Peyer's patch (tissue), 4 donors: ENCODE results near the gene MYT1.

Experiments
- CTCF ChIP-seq, 6 experiments: fragments of 450-650 bp in 4 of 6; fragments of 200-600 bp in 2 of 6; sonication (generic) in 1 of 6; IDR thresholded peaks; one replicate each; pipeline ENCODE4 v1.5.1; 2017 to 2019; ENCODE audit warnings: antibody characterized with exemption in 6 of 6, mild to moderate bottlenecking in 3 of 6, moderate library complexity in 1 of 6
- POLR2A ChIP-seq, 2 donors: fragments of 450-650 bp; IDR thresholded peaks; one replicate each; pipeline ENCODE4 v1.5.1; 2017; ENCODE audit warnings: antibody characterized with exemption in 2 of 2, mild to moderate bottlenecking in 2 of 2, moderate library complexity in 2 of 2

GRCh38 chr20:64277571-64278316, 113.5 kb downstream of the MYT1 start:
- TF ChIP-seq CTCF (IDR thresholded peaks at IDR 0.05) = no peak
- TF ChIP-seq POLR2A (IDR thresholded peaks at IDR 0.05) = no peak
